ENCODE data around the gene IKZF3. TPM values are rescaled to one million over a fixed set of nuclear protein-coding genes. Genes with fewer than 3 reads are reported as not detected.

The IKZF3 gene
- total and polyA plus RNA-seq, 10 of the 15 experiments (the other 5 are each of a cell fraction or from before 2014, with no cell fraction given) = 5.5 to 98.2 (median 47.6) TPM

DNA sequence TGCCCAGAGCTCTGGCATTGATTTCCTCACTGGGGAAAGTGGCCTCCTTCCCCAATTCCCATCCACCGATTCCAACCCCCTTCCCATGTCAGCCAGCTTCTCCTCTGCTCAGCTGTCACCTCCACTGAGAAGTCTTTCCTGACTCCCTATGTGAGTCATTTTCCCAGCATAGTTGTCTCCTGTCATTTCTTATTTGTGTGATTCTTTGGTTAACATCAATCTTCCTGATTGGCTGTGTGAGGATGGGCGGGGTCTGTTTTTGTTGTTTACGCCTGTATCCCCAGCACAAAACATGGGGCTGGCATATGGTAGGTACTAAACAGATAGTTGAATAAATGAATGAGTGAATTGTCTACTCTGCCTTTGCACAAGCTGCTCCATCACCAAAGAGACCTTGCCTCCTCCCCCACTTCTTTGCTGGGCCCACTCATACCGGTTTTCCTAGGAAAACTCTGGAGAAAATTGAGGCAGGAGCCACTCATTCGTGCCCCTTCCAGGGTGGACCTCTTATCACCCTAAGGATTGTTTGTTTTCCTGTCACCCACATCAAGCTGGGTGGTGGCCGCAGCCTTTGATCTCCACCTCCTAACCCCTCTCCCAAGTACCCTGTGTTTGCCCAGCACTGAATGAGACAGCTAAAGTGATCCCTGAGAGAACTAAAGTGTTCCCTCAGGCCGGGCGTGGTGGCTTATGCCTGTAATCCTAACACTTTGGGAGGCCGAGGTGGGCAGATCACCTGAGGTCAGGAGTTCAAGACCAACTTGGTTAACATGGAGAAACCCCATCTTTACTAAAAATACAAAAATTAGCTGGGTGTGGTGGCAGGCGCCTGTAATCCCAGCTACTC, 127.6 kb downstream of the IKZF3 start:
- no peak for ATAC-seq
- peaks cover 10% of the 10 kb centered on the region for H3K4me1 ChIP-seq (ENCODE audit: control insufficient read depth, insufficient read depth, low read length)
- in situ Hi-C loops (cut with MboI) = no loop called here
- no peaks in the 10 kb centered on the region for H4K20me1 ChIP-seq (ENCODE audit: control insufficient read depth, insufficient read depth)
- DNase-seq (ENCODE audit: low read depth, low spot score) = no peak
- 40% methylated on average over 10 of the region's 10 CpGs for WGBS (ENCODE audit: insufficient coverage, insufficient replicate concordance, low lambda C conversion rate, missing lambda C conversion rate)
- H3K27ac ChIP-seq (ENCODE audit: control insufficient read depth, insufficient read depth) = no peak overlapping the region
- peaks cover 0 to 2% of the 10 kb centered on the region in 2 experiments; a peak in 1 of 4 replicates for H3K27me3 ChIP-seq (replicated peaks in 1 of 2; ENCODE audit: control insufficient read depth in 2 of 2, insufficient read depth in 2 of 2, low read length in 1 of 2)
- no peak for FAIRE-seq
- TF ChIP-seq, protein P1, sequence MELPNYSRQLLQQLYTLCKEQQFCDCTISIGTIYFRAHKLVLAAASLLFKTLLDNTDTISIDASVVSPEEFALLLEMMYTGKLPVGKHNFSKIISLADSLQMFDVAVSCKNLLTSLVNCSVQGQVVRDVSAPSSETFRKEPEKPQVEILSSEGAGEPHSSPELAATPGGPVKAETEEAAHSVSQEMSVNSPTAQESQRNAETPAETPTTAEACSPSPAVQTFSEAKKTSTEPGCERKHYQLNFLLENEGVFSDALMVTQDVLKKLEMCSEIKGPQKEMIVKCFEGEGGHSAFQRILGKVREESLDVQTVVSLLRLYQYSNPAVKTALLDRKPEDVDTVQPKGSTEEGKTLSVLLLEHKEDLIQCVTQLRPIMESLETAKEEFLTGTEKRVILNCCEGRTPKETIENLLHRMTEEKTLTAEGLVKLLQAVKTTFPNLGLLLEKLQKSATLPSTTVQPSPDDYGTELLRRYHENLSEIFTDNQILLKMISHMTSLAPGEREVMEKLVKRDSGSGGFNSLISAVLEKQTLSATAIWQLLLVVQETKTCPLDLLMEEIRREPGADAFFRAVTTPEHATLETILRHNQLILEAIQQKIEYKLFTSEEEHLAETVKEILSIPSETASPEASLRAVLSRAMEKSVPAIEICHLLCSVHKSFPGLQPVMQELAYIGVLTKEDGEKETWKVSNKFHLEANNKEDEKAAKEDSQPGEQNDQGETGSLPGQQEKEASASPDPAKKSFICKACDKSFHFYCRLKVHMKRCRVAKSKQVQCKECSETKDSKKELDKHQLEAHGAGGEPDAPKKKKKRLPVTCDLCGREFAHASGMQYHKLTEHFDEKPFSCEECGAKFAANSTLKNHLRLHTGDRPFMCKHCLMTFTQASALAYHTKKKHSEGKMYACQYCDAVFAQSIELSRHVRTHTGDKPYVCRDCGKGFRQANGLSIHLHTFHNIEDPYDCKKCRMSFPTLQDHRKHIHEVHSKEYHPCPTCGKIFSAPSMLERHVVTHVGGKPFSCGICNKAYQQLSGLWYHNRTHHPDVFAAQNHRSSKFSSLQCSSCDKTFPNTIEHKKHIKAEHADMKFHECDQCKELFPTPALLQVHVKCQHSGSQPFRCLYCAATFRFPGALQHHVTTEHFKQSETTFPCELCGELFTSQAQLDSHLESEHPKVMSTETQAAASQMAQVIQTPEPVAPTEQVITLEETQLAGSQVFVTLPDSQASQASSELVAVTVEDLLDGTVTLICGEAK (IDR thresholded peaks at IDR 0.05; ENCODE audit: borderline replicate concordance) = no peak
- TF ChIP-seq, protein P2, sequence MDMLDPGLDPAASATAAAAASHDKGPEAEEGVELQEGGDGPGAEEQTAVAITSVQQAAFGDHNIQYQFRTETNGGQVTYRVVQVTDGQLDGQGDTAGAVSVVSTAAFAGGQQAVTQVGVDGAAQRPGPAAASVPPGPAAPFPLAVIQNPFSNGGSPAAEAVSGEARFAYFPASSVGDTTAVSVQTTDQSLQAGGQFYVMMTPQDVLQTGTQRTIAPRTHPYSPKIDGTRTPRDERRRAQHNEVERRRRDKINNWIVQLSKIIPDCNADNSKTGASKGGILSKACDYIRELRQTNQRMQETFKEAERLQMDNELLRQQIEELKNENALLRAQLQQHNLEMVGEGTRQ (IDR thresholded peaks at IDR 0.05; ENCODE audit: borderline replicate concordance, low read depth, low read length) = no peak
- no peak for TF ChIP-seq HCFC1 (IDR thresholded peaks at IDR 0.05; ENCODE audit: low read length)
- H3K4me3 ChIP-seq = no peak overlapping the region
- no peaks in the 10 kb centered on the region for H3K36me3 ChIP-seq (ENCODE audit: control insufficient read depth in 2 of 2, insufficient read depth in 2 of 2, low read length in 1 of 2)
- ChIA-PET SMC1A (ENCODE audit: uncharacterized antibody, unreplicated experiment) (interaction anchor here (0.9 kb wide), 1 partner anchor 53 kb away, joined by 3 read pairs; no protein-coding TSS in a partner anchor), RAD21 (ENCODE audit: unreplicated experiment) (no interaction called here), CTCF (interaction anchor here (1.0 kb wide), 2 partner anchors 11 to 115 kb away, joined by 3 to 4 read pairs; no protein-coding TSS in a partner anchor), POLR2A (no interaction called here)
- no peak overlapping the region for H3K4me2 ChIP-seq (ENCODE audit: control insufficient read depth, insufficient read depth)
- BruUV-seq (replicated peaks) = no TSS peak
- no peaks in the 10 kb centered on the region for H3K79me2 ChIP-seq (ENCODE audit: control insufficient read depth, insufficient read depth, low read length)
- no peak overlapping the region for H2AFZ ChIP-seq (ENCODE audit: control insufficient read depth, low read depth, low read length)
- intact Hi-C loops (cut with micrococcal nuclease; ENCODE audit: unreplicated experiment) = no loop called here
- H3K9me3 ChIP-seq (replicated peaks; ENCODE audit: control insufficient read depth, insufficient read depth, low read length) = no peaks in the 10 kb centered on the region
- no peak overlapping the region for H3K9ac ChIP-seq (ENCODE audit: control insufficient read depth, insufficient read depth, low read length)
